ENCODE results near the gene AMBRA1. TPM values are rescaled to one million over a fixed set of nuclear protein-coding genes. Genes with fewer than 3 reads are reported as not detected.

AMBRA1 gene
- total and polyA plus RNA-seq, 2 of the 8 experiments (the other 6 are each of a cell fraction or from before 2014, with no cell fraction given): 14.2 to 37.4 TPM

- TF ChIP-seq TEAD4 (IDR thresholded peaks at IDR 0.05; ENCODE audit: low read depth, low read length) (peak; percentile 76), TBP (IDR thresholded peaks at IDR 0.05; ENCODE audit: low read depth, low read length) (peak; percentile 24; the same call in 1 of the 2 replicates), TCF12 (IDR thresholded peaks at IDR 0.05; ENCODE audit: low read depth, low read length) (no peak), BACH1 (IDR thresholded peaks at IDR 0.05; ENCODE audit: low read length) (0 out of 2 replicates have a peak, but pooled peaks have one; percentile 24), PHF8 (conservative IDR thresholded peaks at IDR 0.05; ENCODE audit: low read depth, low read length) (no peak), ATF2 (IDR thresholded peaks at IDR 0.05; ENCODE audit: low read length) (no peak), HDAC6 (IDR thresholded peaks at IDR 0.05; ENCODE audit: low read depth, low read length) (no peak), RFX5 (IDR thresholded peaks at IDR 0.05; ENCODE audit: borderline replicate concordance, low read depth, low read length) (no peak), HDAC2 (IDR thresholded peaks at IDR 0.05; ENCODE audit: borderline replicate concordance in 1 of 2, low read depth in 2 of 2, low read length in 2 of 2) (no peak), RNF2 (IDR thresholded peaks at IDR 0.05; ENCODE audit: borderline replicate concordance, low read depth, low read length, missing control alignments, poor library complexity, severe bottlenecking) (peak; percentile 24), NANOG (IDR thresholded peaks at IDR 0.05; ENCODE audit: insufficient read depth, low read depth, low read length, poor library complexity, severe bottlenecking) (no peak), EP300 (IDR thresholded peaks at IDR 0.05; ENCODE audit: borderline replicate concordance in 1 of 2, low read depth in 2 of 2, low read length in 2 of 2) (peak in 1 of 2 experiments; percentile 74; a peak in 1 of 3 replicates), JUND (IDR thresholded peaks at IDR 0.05; ENCODE audit: low read length) (0 out of 2 replicates have a peak, but pooled peaks have one; percentile 8), KDM1A (IDR thresholded peaks at IDR 0.05; ENCODE audit: borderline replicate concordance, low read length) (no peak), GTF2F1 (IDR thresholded peaks at IDR 0.05; ENCODE audit: borderline replicate concordance, low read depth, low read length) (no peak), SIX5 (IDR thresholded peaks at IDR 0.05; ENCODE audit: low read depth, low read length) (no peak), CBX5 (IDR thresholded peaks at IDR 0.05; ENCODE audit: low read depth, low read length) (no peak), POU5F1 (IDR thresholded peaks at IDR 0.05; ENCODE audit: low read depth, low read length) (no peak), SIN3A (conservative IDR thresholded peaks at IDR 0.05 in 1 of 2, IDR thresholded peaks at IDR 0.05 in 1 of 2; ENCODE audit: low read depth in 1 of 2, low read length in 2 of 2) (peak; percentile 18 to 82; a peak in 1 of 4 replicates), SP4 (IDR thresholded peaks at IDR 0.05; ENCODE audit: low read length) (0 out of 2 replicates have a peak, but pooled peaks have one; percentile 16), CHD2 (IDR thresholded peaks at IDR 0.05; ENCODE audit: low read length) (no peak)
Observed at GRCh38 chr11:46389450-46390330, 204.1 kb downstream of the AMBRA1 start (continued).

Data from H1 (cell line).